Measurements from ENCODE around the gene IRF2BPL. TPM values are rescaled to one million over a fixed set of nuclear protein-coding genes. Genes with fewer than 3 reads are reported as not detected.
A peak's percentile ranks its signal among the peaks of the same experiment; 100 is the strongest.

IRF2BPL gene
- total RNA-seq, 1 experiment from 2014 or later = 113 TPM

GRCh38 chr14:77046721-77047120, 18.2 kb upstream of the IRF2BPL start:
- Histone ChIP-seq H3K27ac (ENCODE audit: low read length) (peak overlapping the region; percentile 94), H3K79me2 (ENCODE audit: low read length) (peaks cover 11% of the 10 kb centered on the region), H3K9me2 (replicated peaks; ENCODE audit: low read length) (no peaks in the 10 kb centered on the region), H3K27me3 (ENCODE audit: low read length) (no peaks in the 10 kb centered on the region), H3K9me3 (ENCODE audit: low read length) (no peaks in the 10 kb centered on the region), H3F3A (ENCODE audit: low read length, unreplicated experiment) (peaks cover 11% of the 10 kb centered on the region), H3K36me3 (ENCODE audit: low read depth, low read length) (no peaks in the 10 kb centered on the region), H3K4me1 (ENCODE audit: insufficient read depth, low read length) (peaks cover 53% of the 10 kb centered on the region), H4K20me1 (ENCODE audit: low read length) (no peaks in the 10 kb centered on the region), H3K4me3 (ENCODE audit: low read length) (no peak overlapping the region), H3K9ac (ENCODE audit: low read length) (peak overlapping the region; percentile 26), H2AFZ (ENCODE audit: low read length) (no peak overlapping the region), H3K4me2 (ENCODE audit: low read length) (peak overlapping the region; percentile 61)
- ChIA-PET POLR2A (ENCODE audit: unreplicated experiment) (no interaction called here), CTCF (interaction anchor here (0.6 to 0.7 kb wide), 3 partner anchors 13 to 176 kb away, joined by 3 to 5 read pairs (median 3); no protein-coding TSS in a partner anchor)
- TF ChIP-seq, protein P1, sequence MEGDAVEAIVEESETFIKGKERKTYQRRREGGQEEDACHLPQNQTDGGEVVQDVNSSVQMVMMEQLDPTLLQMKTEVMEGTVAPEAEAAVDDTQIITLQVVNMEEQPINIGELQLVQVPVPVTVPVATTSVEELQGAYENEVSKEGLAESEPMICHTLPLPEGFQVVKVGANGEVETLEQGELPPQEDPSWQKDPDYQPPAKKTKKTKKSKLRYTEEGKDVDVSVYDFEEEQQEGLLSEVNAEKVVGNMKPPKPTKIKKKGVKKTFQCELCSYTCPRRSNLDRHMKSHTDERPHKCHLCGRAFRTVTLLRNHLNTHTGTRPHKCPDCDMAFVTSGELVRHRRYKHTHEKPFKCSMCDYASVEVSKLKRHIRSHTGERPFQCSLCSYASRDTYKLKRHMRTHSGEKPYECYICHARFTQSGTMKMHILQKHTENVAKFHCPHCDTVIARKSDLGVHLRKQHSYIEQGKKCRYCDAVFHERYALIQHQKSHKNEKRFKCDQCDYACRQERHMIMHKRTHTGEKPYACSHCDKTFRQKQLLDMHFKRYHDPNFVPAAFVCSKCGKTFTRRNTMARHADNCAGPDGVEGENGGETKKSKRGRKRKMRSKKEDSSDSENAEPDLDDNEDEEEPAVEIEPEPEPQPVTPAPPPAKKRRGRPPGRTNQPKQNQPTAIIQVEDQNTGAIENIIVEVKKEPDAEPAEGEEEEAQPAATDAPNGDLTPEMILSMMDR (conservative IDR thresholded peaks at IDR 0.05; ENCODE audit: low read depth, low read length) = no peak
- TF ChIP-seq EZH2phosphoT487 (IDR thresholded peaks at IDR 0.05; ENCODE audit: borderline replicate concordance, low read length) (no peak), EZH2 (IDR thresholded peaks at IDR 0.05; ENCODE audit: low read length, unreplicated experiment) (no peak)
- intact Hi-C loops (cut with micrococcal nuclease) = no loop called here
- DNase-seq (peak; percentile 95), ATAC-seq (peak; percentile 27)
- no TSS peak for BruUV-seq (replicated peaks)

DNA sequence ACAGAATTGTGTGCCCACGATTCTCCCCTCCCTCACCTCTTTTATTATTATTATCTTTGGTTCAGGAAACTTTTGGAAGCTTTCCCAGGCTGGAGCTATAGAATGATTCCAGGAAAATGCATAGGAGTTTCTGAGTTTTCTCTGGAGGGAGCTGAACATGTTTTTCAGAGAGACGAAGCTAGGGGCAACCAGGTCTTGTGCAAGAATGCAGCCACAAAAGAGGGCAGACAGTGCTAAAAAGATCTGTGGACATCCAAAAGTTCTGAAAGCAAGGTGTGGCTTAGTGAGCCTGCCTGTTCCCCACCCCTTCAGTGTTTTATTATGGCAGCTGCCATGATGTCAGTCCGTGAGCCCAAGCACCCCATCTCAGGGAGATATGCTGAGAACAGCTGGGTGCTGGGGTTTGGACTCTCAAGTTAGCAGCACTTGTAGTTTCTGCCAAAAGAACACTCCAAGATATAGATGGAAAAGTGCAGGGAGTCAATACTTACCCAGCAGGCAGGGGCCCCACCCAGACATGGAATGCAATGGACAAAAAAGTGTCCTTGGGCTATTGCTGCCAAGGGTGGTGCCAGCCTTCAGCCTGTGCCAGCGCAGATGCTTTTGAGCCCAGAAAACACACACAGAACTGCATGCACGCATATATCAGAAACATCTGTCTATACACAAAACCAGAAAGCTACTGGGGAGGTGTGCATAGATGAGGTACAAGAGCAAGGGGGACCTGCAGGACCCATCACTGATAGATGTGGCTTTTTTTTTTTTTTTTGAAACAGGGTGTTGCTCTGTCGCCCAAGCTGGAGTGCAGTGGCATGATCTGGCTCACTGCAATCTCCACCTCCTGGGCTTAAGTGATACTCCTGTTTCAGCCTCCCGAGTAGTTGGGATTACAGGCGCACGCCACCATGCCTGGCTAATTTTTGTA, 17.0 kb upstream of the IRF2BPL start:
- Histone ChIP-seq H4K20me1 (ENCODE audit: low read length) (no peaks in the 10 kb centered on the region), H3K4me2 (ENCODE audit: low read length) (peak overlapping the region; percentile 61), H3K9ac (ENCODE audit: low read length) (peak overlapping the region; percentile 30), H3K27ac (ENCODE audit: low read length) (peak overlapping the region; percentile 94), H3K9me3 (ENCODE audit: low read length) (no peaks in the 10 kb centered on the region), H3K4me1 (ENCODE audit: insufficient read depth, low read length) (peaks cover 66% of the 10 kb centered on the region), H3K79me2 (ENCODE audit: low read length) (peaks cover 13% of the 10 kb centered on the region), H3K36me3 (ENCODE audit: low read depth, low read length) (no peaks in the 10 kb centered on the region), H3K27me3 (ENCODE audit: low read length) (no peaks in the 10 kb centered on the region), H3F3A (ENCODE audit: low read length, unreplicated experiment) (peaks cover 22% of the 10 kb centered on the region), H3K4me3 (ENCODE audit: low read length) (peak overlapping the region; percentile 18; the same call in 1 of the 2 replicates), H3K9me2 (replicated peaks; ENCODE audit: low read length) (no peaks in the 10 kb centered on the region), H2AFZ (ENCODE audit: low read length) (peak overlapping the region; percentile 16)
- peak; percentile 94 for DNase-seq
- BruUV-seq (replicated peaks) = TSS peak; percentile 65
- intact Hi-C loops (cut with micrococcal nuclease) = loop anchor here (1.0 kb wide), 1 partner anchor 17 kb away; the partner anchor contains the start of gene IRF2BPL
- peak; percentile 61 for ATAC-seq
- ChIA-PET CTCF (no interaction called here), POLR2A (ENCODE audit: unreplicated experiment) (interaction anchor here (0.6 kb wide), 2 partner anchors 17 kb away, joined by 4 to 13 read pairs; no protein-coding TSS in a partner anchor)
- no peak for TF ChIP-seq EZH2phosphoT487 (IDR thresholded peaks at IDR 0.05; ENCODE audit: borderline replicate concordance, low read length)
- TF ChIP-seq, protein P1 (conservative IDR thresholded peaks at IDR 0.05; ENCODE audit: low read depth, low read length) = no peak
- no peak for TF ChIP-seq EZH2 (IDR thresholded peaks at IDR 0.05; ENCODE audit: low read length, unreplicated experiment)

Measured in PC-3 (cell line).